ENCODE results near the gene HCFC2. TPM values are rescaled to one million over a fixed set of nuclear protein-coding genes. Genes with fewer than 3 reads are reported as not detected.

HCFC2 gene
- total RNA-seq, 2 experiments from 2014 or later: 12.0 to 15.3 TPM

GRCh38 chr12:104046306-104046705 lies 18.0 kb upstream of the HCFC2 start:
- H3K9me3 Mint-ChIP-seq (ENCODE audit: insufficient read depth): no peaks in the 10 kb centered on the region
- H3K4me3 Mint-ChIP-seq: no peak overlapping the region
- ChIA-PET CTCF (interaction anchor here (1.0 kb wide), 1 partner anchor 63 kb away, joined by 7 read pairs; no protein-coding TSS in a partner anchor), POLR2A (interaction anchor here (0.6 kb wide), 1 partner anchor 292 kb away, joined by 3 read pairs; no protein-coding TSS in a partner anchor)
- peaks cover 17% of the 10 kb centered on the region for H3K4me1 Mint-ChIP-seq (ENCODE audit: low read depth)
- H3K36me3 Mint-ChIP-seq (ENCODE audit: low read depth): no peaks in the 10 kb centered on the region
- H3K27me3 Mint-ChIP-seq (ENCODE audit: low read depth): peaks cover 37% of the 10 kb centered on the region
- DNase-seq (no peak), ATAC-seq (no peak)
- H3K27ac Mint-ChIP-seq: no peak overlapping the region

DNA sequence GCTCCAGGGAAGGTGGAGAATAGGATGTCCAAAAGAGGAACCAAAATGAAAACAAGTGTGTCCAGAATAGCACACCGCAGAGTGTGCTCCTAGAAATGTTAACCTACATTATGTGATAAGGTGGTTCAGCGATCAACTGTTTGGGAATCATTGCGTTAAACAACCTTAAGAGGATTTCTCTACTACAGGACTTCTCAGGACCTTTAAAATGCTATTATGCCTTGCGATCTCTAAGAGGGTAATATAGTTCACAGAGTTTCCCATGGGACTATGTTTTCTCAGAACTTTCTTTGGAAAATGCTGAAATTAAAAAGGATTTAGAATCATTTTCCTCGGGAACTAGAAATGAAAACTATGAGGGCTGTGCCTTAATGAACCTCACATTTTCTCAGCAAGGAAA lies 16.2 kb upstream of the HCFC2 start:
- ChIA-PET CTCF (no interaction called here), POLR2A (no interaction called here)
- no peak overlapping the region for H3K27ac Mint-ChIP-seq
- no peak overlapping the region for H3K4me3 Mint-ChIP-seq
- DNase-seq (no peak), ATAC-seq (no peak)
- H3K9me3 Mint-ChIP-seq (ENCODE audit: insufficient read depth): no peaks in the 10 kb centered on the region
- peaks cover 17% of the 10 kb centered on the region for H3K4me1 Mint-ChIP-seq (ENCODE audit: low read depth)
- H3K36me3 Mint-ChIP-seq (ENCODE audit: low read depth): no peaks in the 10 kb centered on the region
- peaks cover 38% of the 10 kb centered on the region for H3K27me3 Mint-ChIP-seq (ENCODE audit: low read depth)

DNA sequence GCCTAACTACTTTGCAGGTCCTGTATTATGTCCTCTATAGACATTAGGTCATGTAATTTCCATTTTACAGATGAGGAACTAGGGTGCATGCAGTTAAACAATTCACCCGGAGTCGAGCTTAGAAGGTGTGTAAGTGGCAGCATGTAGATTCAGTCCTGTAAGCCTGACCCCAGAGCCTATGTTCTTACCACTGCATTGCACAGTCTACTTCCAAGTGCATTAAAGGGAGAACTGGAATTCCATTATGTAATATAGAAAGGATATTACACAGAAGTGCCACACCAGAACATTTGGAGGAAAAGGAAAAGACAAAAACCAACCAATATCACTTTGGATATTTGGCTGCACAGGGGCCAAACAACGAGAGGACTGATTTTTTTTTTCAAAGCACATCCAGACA lies 15.5 kb upstream of the HCFC2 start:
- ATAC-seq (no peak), DNase-seq (no peak)
- H3K4me3 Mint-ChIP-seq: no peak overlapping the region
- H3K27me3 Mint-ChIP-seq (ENCODE audit: low read depth): peaks cover 39% of the 10 kb centered on the region
- H3K27ac Mint-ChIP-seq: no peak overlapping the region
- ChIA-PET POLR2A (no interaction called here), CTCF (no interaction called here)
- H3K4me1 Mint-ChIP-seq (ENCODE audit: low read depth): peaks cover 17% of the 10 kb centered on the region
- no peaks in the 10 kb centered on the region for H3K36me3 Mint-ChIP-seq (ENCODE audit: low read depth)
- no peaks in the 10 kb centered on the region for H3K9me3 Mint-ChIP-seq (ENCODE audit: insufficient read depth)

DNA sequence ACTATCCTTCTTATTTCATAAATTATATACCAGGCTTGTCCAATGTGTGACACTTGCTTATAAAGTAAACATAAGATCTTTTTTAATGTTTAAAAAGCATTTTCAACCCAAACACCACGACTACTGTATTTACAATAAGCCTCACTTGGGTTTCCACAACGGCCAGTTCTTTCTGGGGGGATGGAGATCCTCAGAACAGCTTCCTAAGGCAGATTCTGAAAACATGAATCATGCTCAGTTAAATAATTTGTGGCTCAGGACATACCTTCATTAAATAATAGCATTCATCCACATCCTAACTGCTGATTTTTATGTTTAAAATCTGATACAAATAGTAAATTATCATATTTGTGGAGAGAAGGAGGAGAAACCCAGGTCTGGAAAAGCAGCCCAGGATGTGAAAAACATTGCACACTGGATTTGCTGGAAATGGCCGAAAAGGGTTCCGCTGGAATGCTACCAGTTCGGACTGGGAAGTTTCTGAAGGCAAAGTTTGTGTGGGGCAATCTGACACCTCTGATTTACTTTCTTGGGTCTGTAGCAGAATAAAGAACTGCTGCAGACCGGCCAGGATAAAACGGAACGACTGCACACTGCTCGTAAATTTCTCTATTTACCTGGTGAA lies 14.9 kb upstream of the HCFC2 start:
- Mint-ChIP-seq H3K9me3 (ENCODE audit: insufficient read depth) (no peaks in the 10 kb centered on the region), H3K27me3 (ENCODE audit: low read depth) (peaks cover 35% of the 10 kb centered on the region), H3K36me3 (ENCODE audit: low read depth) (no peaks in the 10 kb centered on the region), H3K4me1 (ENCODE audit: low read depth) (peaks cover 17% of the 10 kb centered on the region), H3K4me3 (no peak overlapping the region), H3K27ac (no peak overlapping the region)
- ChIA-PET POLR2A (no interaction called here), CTCF (no interaction called here)
- no peak for ATAC-seq
- DNase-seq: no peak

- peak within 1 kb of the TSS; percentile 6 for H3K4me3 Mint-ChIP-seq
- no peak within 1 kb of the TSS for H3K27ac Mint-ChIP-seq
- CTCF ChIA-PET: no interaction called here
Observed at GRCh38 chr12:104049903-104050356, 14.4 kb upstream of the HCFC2 start, which contains the start of gene GLT8D2. Gene GLT8D2 (minus strand): TSS chr12:104050187. CDS start chr12:104019648, 30,539 bp downstream.

GRCh38 chr12:104050436-104050835 lies 13.9 kb upstream of the HCFC2 start:
- CTCF ChIA-PET: no interaction called here
- POLR2A ChIA-PET: no interaction called here
- peaks cover 42% of the 10 kb centered on the region for H3K27me3 Mint-ChIP-seq (ENCODE audit: low read depth)

More at GRCh38 chr12:104049903-104050356, 14.4 kb upstream of the HCFC2 start, which contains the start of gene GLT8D2:
- Mint-ChIP-seq H3K27me3 (ENCODE audit: low read depth) (peaks cover 38% of the 10 kb centered on the region), H3K9me3 (ENCODE audit: insufficient read depth) (no peaks in the 10 kb centered on the region), H3K4me1 (ENCODE audit: low read depth) (peaks cover 15% of the 10 kb centered on the region), H3K36me3 (ENCODE audit: low read depth) (no peaks in the 10 kb centered on the region)
- POLR2A ChIA-PET: no interaction called here
- peak; percentile 72 for ATAC-seq
- no peak for DNase-seq

GRCh38 chr12:104054681-104055346 lies 9.5 kb upstream of the HCFC2 start:
- ChIA-PET POLR2A (interaction anchor here (2.2 kb wide), 1 partner anchor 9 kb away, joined by 7 read pairs; the partner anchor contains the start of gene HCFC2), CTCF (interaction anchor here (0.6 to 1.7 kb wide), 2 partner anchors 15 to 54 kb away, joined by 3 to 10 read pairs; no protein-coding TSS in a partner anchor)
- Mint-ChIP-seq H3K9me3 (ENCODE audit: insufficient read depth) (no peaks in the 10 kb centered on the region), H3K4me1 (ENCODE audit: low read depth) (peaks cover 7% of the 10 kb centered on the region), H3K27ac (no peak overlapping the region), H3K36me3 (ENCODE audit: low read depth) (no peaks in the 10 kb centered on the region), H3K4me3 (no peak overlapping the region), H3K27me3 (ENCODE audit: low read depth) (peaks cover 50% of the 10 kb centered on the region)
- DNase-seq (no peak), ATAC-seq (no peak)

More at GRCh38 chr12:104050436-104050835, 13.9 kb upstream of the HCFC2 start:
- Mint-ChIP-seq H3K4me3 (no peak overlapping the region), H3K36me3 (ENCODE audit: low read depth) (no peaks in the 10 kb centered on the region), H3K27ac (no peak overlapping the region), H3K9me3 (ENCODE audit: insufficient read depth) (no peaks in the 10 kb centered on the region), H3K4me1 (ENCODE audit: low read depth) (peaks cover 10% of the 10 kb centered on the region)
- ATAC-seq (no peak), DNase-seq (no peak)

GRCh38 chr12:104055686-104056388 lies 8.5 kb upstream of the HCFC2 start:
- Mint-ChIP-seq H3K36me3 (ENCODE audit: low read depth) (no peaks in the 10 kb centered on the region), H3K4me1 (ENCODE audit: low read depth) (peaks cover 6% of the 10 kb centered on the region), H3K27ac (no peak overlapping the region), H3K27me3 (ENCODE audit: low read depth) (peaks cover 50% of the 10 kb centered on the region), H3K9me3 (ENCODE audit: insufficient read depth) (no peaks in the 10 kb centered on the region), H3K4me3 (no peak overlapping the region)
- CTCF ChIA-PET: interaction anchor here (1.2 to 1.7 kb wide), 2 partner anchors 44 to 53 kb away, joined by 3 to 10 read pairs; no protein-coding TSS in a partner anchor
- no peak for DNase-seq
- ATAC-seq: no peak
- POLR2A ChIA-PET: interaction anchor here (2.2 kb wide), 1 partner anchor 8 kb away, joined by 7 read pairs; the partner anchor contains the start of gene HCFC2

GRCh38 chr12:104056419-104056972 lies 7.8 kb upstream of the HCFC2 start:
- no peaks in the 10 kb centered on the region for H3K9me3 Mint-ChIP-seq (ENCODE audit: insufficient read depth)
- no peak for DNase-seq
- H3K4me1 Mint-ChIP-seq (ENCODE audit: low read depth): peaks cover 6% of the 10 kb centered on the region
- no peak overlapping the region for H3K27ac Mint-ChIP-seq
- ATAC-seq: no peak
- peaks cover 50% of the 10 kb centered on the region for H3K27me3 Mint-ChIP-seq (ENCODE audit: low read depth)
- ChIA-PET CTCF (interaction anchor here (1.1 to 3.4 kb wide), 3 partner anchors 10 to 53 kb away, joined by 3 to 80 read pairs (median 3); no protein-coding TSS in a partner anchor), POLR2A (interaction anchor here (2.2 kb wide), 1 partner anchor 7 kb away, joined by 7 read pairs; the partner anchor contains the start of gene HCFC2)
- H3K36me3 Mint-ChIP-seq (ENCODE audit: low read depth): no peaks in the 10 kb centered on the region
- no peak overlapping the region for H3K4me3 Mint-ChIP-seq

DNA sequence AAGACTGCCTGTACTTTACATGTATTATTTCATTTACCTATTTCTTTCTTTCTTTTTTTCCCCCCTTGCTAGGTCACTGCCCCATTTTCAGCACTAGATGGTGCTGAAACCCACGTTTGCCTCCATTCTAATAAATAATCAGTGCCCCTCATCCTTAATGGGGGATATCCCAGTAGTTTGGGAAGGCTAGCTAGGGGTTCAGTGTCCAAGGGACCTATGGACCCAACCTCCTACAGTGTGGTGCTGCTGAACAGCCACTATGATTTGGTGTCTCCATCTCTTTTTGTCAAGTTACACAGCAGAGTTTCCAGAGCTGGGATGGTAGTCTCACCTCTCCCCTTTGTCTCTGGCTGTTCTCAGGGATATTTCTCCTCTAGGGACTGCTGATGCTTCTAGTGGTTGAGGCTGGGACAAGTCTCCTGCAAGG lies 6.5 kb upstream of the HCFC2 start:
- Mint-ChIP-seq H3K4me1 (ENCODE audit: low read depth) (peaks cover 6% of the 10 kb centered on the region), H3K4me3 (no peak overlapping the region), H3K27ac (no peak overlapping the region), H3K9me3 (ENCODE audit: insufficient read depth) (no peaks in the 10 kb centered on the region), H3K27me3 (ENCODE audit: low read depth) (peaks cover 50% of the 10 kb centered on the region), H3K36me3 (ENCODE audit: low read depth) (no peaks in the 10 kb centered on the region)
- ChIA-PET CTCF (interaction anchor here (0.7 to 3.4 kb wide), 10 partner anchors 21 to 174 kb away, joined by 3 to 80 read pairs (median 4); no protein-coding TSS in a partner anchor), POLR2A (no interaction called here)
- no peak for DNase-seq
- no peak for ATAC-seq

DNA sequence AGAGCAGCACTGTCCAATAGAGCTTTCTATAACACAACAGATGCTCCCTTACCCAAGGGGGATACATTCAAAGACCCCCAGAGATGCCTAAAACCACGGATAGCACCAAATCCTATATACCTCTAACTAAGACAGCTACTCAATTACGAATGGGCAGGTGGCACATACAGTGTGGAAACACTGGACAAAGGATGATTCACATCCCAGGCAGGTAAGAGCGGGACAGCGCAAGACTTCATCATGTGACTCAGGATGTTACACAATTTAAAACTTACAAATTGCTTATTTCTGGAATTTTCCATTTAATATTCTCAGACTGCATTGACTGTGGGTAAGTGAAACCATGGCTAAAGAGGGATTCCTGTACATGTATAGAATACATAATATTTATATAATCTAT lies 5.5 kb upstream of the HCFC2 start:
- Mint-ChIP-seq H3K27ac (no peak overlapping the region), H3K36me3 (ENCODE audit: low read depth) (no peaks in the 10 kb centered on the region), H3K9me3 (ENCODE audit: insufficient read depth) (no peaks in the 10 kb centered on the region), H3K27me3 (ENCODE audit: low read depth) (peaks cover 47% of the 10 kb centered on the region), H3K4me3 (no peak overlapping the region), H3K4me1 (ENCODE audit: low read depth) (peaks cover 11% of the 10 kb centered on the region)
- no peak for ATAC-seq
- DNase-seq: no peak
- POLR2A ChIA-PET: no interaction called here
- CTCF ChIA-PET: interaction anchor here (1.1 to 3.4 kb wide), 9 partner anchors 20 to 79 kb away, joined by 3 to 80 read pairs (median 4); no protein-coding TSS in a partner anchor
